Measurements from ENCODE around the gene SPIC. TPM values are rescaled to one million over a fixed set of nuclear protein-coding genes. Genes with fewer than 3 reads are reported as not detected.
A peak's percentile ranks its signal among the peaks of the same experiment; 100 is the strongest.

Gene SPIC
- total RNA-seq, 1 experiment from 2014 or later, result not detected

GRCh38 chr12:101490286-101490920, 15.3 kb downstream of the SPIC start:
- TF ChIP-seq SIN3A (IDR thresholded peaks at IDR 0.05; ENCODE audit: borderline replicate concordance, insufficient read depth, low read depth, low read length), result no peak
- TF ChIP-seq CTCF (IDR thresholded peaks at IDR 0.05), result peak; percentile 68
- TF ChIP-seq TCF7L2 (IDR thresholded peaks at IDR 0.05; ENCODE audit: low read depth, low read length), result no peak
- in situ Hi-C loops (cut with HindIII; ENCODE audit: low pct_unique_long_range_greater_than_20kb, low sequenced_read_pairs), result no loop called here
- H3K4me3 ChIP-seq (ENCODE audit: low read depth in 2 of 2, low read length in 2 of 2), result no peak overlapping the region
- POLR2A ChIA-PET, result no interaction called here
- CTCF ChIA-PET, result no interaction called here
- no peaks in the 10 kb centered on the region for H3K9me3 ChIP-seq (ENCODE audit: control insufficient read depth, insufficient read depth, low read depth, low read length)
- intact Hi-C loops (cut with micrococcal nuclease; ENCODE audit: unreplicated experiment), result no loop called here
- peak; percentile 66; the same call in 1 of the 2 replicates for ATAC-seq
- no TSS peak for BruUV-seq (replicated peaks)
- H3K27me3 ChIP-seq (ENCODE audit: control insufficient read depth, insufficient read depth, low read length), result no peaks in the 10 kb centered on the region
- no peaks in the 10 kb centered on the region for H3K36me3 ChIP-seq (ENCODE audit: control insufficient read depth, insufficient read depth, low read length)
- H3K4me1 ChIP-seq (ENCODE audit: control insufficient read depth, insufficient read depth, low read length), result no peaks in the 10 kb centered on the region
- DNase-seq (ENCODE audit: low read depth, low spot score), result no peak
- H3K27ac ChIP-seq (ENCODE audit: low read length), result no peak overlapping the region

GRCh38 chr12:101491329-101491728, 16.2 kb downstream of the SPIC start:
- POLR2A ChIA-PET, result no interaction called here

More at GRCh38 chr12:101491329-101491728, 16.2 kb downstream of the SPIC start:
- no TSS peak for BruUV-seq (replicated peaks)
- Histone ChIP-seq H3K36me3 (ENCODE audit: control insufficient read depth, insufficient read depth, low read length) (no peaks in the 10 kb centered on the region), H3K9me3 (ENCODE audit: control insufficient read depth, insufficient read depth, low read depth, low read length) (no peaks in the 10 kb centered on the region), H3K27me3 (ENCODE audit: control insufficient read depth, insufficient read depth, low read length) (no peaks in the 10 kb centered on the region), H3K4me3 (ENCODE audit: low read depth in 2 of 2, low read length in 2 of 2) (no peak overlapping the region), H3K4me1 (ENCODE audit: control insufficient read depth, insufficient read depth, low read length) (no peaks in the 10 kb centered on the region), H3K27ac (ENCODE audit: low read length) (no peak overlapping the region)
- TF ChIP-seq SIN3A (IDR thresholded peaks at IDR 0.05; ENCODE audit: borderline replicate concordance, insufficient read depth, low read depth, low read length) (no peak), REST (IDR thresholded peaks at IDR 0.05; ENCODE audit: insufficient read depth in 1 of 2, low read depth in 2 of 2, low read length in 1 of 2) (no peak)
- DNase-seq (ENCODE audit: low read depth, low spot score) (no peak), ATAC-seq (no peak)
- intact Hi-C loops (cut with micrococcal nuclease; ENCODE audit: unreplicated experiment), result no loop called here
- in situ Hi-C loops (cut with HindIII; ENCODE audit: low pct_unique_long_range_greater_than_20kb, low sequenced_read_pairs), result no loop called here
- CTCF ChIA-PET, result no interaction called here
